ENCODE data around the gene SLC28A3.

The SLC28A3 gene

DNA sequence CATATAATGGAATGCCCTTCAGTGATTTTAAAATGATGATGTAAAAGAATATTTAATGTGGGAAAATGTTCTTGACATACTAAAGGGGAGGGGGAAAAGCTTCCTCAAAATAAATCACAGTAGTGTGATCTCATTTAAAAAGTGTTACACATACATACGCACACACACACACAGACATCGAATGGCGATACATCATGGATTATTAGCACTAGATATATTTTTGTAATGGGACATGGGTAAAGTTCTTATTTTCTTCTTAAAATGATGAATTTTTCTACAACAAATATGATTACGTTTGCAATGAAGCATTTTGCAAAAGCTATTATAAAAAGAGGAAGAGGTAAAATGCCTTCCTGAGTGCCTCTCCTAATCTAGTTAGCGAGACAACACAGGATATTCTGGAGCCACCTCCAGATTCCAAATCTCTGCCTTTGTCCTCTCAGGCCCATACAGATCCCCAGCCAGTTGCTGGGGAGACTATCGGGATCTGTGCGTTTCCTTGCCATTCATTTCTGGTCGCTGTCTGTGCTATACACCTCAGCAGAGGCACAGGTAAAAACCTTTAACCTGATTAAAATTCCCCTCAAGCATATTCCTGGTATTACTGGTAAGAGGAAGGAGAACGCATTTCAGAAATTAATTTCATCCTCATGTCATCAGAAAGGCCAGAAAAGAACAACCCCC, 69.6 kb downstream of the SLC28A3 start:
- Histone ChIP-seq H3K36me3 (ENCODE audit: control insufficient read depth in 1 of 2, insufficient read depth in 2 of 2, low read length in 2 of 2) (no peaks in the 10 kb centered on the region), H3K27me3 (ENCODE audit: low read depth, low read length) (no peaks in the 10 kb centered on the region), H3K4me3 (ENCODE audit: low read depth in 1 of 2, low read length in 2 of 2) (peak overlapping the region; percentile 43 to 44), H3K4me1 (ENCODE audit: control insufficient read depth in 1 of 2, insufficient read depth in 2 of 2, low read length in 2 of 2) (peaks cover 0 to 8% of the 10 kb centered on the region in 2 donors), H3K27ac (ENCODE audit: low read length) (no peak overlapping the region), H3K9me3 (ENCODE audit: control insufficient read depth in 1 of 2, low read length in 2 of 2) (no peaks in the 10 kb centered on the region)

DNA sequence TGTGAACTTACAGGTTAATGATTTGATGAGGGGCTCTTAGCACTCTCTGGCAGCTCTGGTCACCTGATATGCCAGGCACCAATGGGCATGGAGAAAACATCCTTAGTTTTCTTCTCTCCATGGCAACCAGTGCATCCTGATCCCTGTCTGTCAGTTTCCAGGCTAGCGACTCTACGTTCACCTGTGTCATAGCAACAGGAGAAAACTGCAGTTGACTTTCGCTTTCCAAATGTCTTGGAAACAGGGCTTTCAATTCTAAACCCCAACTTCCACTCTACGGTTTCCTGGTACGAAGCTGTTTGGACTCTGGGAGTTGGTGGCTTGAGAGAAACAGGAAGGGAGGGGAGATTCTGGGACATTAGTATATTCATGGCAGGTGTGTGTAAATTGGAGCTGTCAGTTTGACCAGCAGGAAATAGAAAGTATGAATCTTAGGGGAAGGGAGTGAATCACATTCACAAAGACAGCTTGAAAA, 74.4 kb downstream of the SLC28A3 start:
- H3K9me3 ChIP-seq (ENCODE audit: control insufficient read depth in 1 of 2, low read length in 2 of 2), result no peaks in the 10 kb centered on the region
- H3K4me1 ChIP-seq (ENCODE audit: control insufficient read depth in 1 of 2, insufficient read depth in 2 of 2, low read length in 2 of 2), result peaks cover 0 to under 1% of the 10 kb centered on the region in 2 donors
- no peak overlapping the region for H3K4me3 ChIP-seq (ENCODE audit: low read depth in 1 of 2, low read length in 2 of 2)
- no peaks in the 10 kb centered on the region for H3K36me3 ChIP-seq (ENCODE audit: control insufficient read depth in 1 of 2, insufficient read depth in 2 of 2, low read length in 2 of 2)
- H3K27ac ChIP-seq (ENCODE audit: low read length), result no peak overlapping the region
- no peaks in the 10 kb centered on the region for H3K27me3 ChIP-seq (ENCODE audit: low read depth, low read length)

DNA sequence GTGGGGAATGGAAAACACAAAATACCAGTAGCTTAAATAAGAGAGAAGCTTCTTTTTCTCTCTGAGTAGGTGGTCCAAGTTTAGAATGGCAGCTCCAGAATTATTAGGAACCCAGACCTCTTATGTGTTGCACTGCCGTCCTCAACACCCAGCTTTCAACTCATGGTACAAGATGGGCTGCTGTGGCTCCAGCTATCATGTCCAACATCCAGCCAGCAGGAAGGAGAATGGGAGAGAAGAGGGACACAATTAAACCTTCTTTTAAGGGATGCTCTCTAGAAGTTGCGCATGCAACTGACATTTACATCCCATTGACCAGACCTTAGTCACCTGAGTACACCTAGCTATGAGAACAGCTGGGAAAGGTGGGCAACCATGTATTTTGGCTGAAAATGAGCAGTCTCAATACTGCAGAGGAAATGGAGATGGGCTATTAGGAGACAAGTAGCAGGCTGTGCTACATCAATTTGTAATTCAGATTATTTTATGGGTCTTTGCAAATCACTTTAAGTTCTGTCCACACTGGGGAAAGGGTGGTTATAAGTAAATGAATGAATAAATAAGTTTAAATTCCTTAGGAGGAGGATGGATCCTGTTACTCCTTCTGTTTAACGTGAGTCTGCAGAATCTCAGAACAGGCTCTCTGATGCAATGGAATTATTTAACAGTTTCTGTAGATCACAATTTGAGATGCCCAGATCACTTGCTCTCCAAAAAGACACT, 76.1 kb downstream of the SLC28A3 start:
- Histone ChIP-seq H3K27ac (ENCODE audit: low read length) (no peak overlapping the region), H3K36me3 (ENCODE audit: control insufficient read depth in 1 of 2, insufficient read depth in 2 of 2, low read length in 2 of 2) (no peaks in the 10 kb centered on the region), H3K27me3 (ENCODE audit: low read depth, low read length) (no peaks in the 10 kb centered on the region), H3K4me3 (ENCODE audit: low read depth in 1 of 2, low read length in 2 of 2) (no peak overlapping the region), H3K4me1 (ENCODE audit: control insufficient read depth in 1 of 2, insufficient read depth in 2 of 2, low read length in 2 of 2) (no peaks in the 10 kb centered on the region), H3K9me3 (ENCODE audit: control insufficient read depth in 1 of 2, low read length in 2 of 2) (no peaks in the 10 kb centered on the region)

DNA sequence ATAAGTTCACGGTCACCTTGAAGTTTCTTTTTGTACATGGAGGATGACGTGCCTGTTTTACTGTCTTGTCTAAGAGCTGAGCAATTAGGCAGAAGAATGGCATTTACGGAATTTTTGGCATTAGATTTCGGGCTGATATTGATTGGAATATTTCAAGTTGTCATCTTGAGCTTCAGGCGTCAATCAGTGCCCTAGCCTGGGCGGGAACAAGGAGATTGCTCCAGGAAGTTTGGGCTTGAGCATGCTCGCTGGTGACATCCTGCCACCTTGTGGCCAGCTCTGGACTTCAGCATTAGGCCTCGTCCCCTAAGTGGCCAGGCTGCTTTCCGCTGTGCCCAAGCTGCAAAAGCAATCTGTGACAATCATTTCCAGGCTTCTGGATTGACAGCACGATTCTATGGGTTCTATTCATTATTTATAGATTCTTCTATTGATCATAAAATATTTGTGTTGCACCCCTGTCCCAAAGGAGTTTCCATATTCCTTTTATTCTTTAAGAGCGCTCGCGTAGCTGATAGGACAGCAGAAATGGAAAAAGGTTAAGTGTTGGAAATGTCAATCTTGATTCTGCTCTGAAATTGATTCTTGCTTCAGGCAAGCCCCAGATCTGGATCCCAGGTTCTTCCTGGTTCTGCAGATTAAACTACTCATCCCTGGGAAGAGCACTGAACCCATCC, 79.3 kb downstream of the SLC28A3 start:
- H3K4me3 ChIP-seq (ENCODE audit: low read depth in 1 of 2, low read length in 2 of 2), result peak overlapping the region; percentile 47 to 56
- H3K27me3 ChIP-seq (ENCODE audit: low read depth, low read length), result no peaks in the 10 kb centered on the region
- H3K27ac ChIP-seq (ENCODE audit: low read length), result no peak overlapping the region
- H3K4me1 ChIP-seq (ENCODE audit: control insufficient read depth in 1 of 2, insufficient read depth in 2 of 2, low read length in 2 of 2), result no peaks in the 10 kb centered on the region
- no peaks in the 10 kb centered on the region for H3K9me3 ChIP-seq (ENCODE audit: control insufficient read depth in 1 of 2, low read length in 2 of 2)
- H3K36me3 ChIP-seq (ENCODE audit: control insufficient read depth in 1 of 2, insufficient read depth in 2 of 2, low read length in 2 of 2), result no peaks in the 10 kb centered on the region

DNA sequence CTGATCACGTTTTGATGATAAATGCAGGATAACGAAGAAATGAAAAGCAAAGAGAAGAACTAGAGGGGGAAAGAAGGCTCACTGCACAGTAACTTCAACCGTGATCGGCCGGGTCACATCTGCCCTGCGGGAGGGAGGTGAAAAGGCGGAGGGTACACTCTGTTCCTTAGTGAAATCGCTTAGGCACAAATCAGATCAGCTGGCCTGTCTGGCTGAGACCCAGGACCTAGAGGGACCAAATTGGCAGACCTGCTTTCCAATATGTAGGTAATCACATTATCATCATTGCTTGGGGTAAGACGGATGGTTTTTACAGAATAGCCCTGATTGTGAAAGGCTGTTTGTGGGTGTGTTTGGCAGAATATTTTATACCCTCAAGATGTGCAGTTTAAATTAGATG, 82.2 kb downstream of the SLC28A3 start:
- Histone ChIP-seq H3K27ac (ENCODE audit: low read length) (no peak overlapping the region), H3K9me3 (ENCODE audit: control insufficient read depth in 1 of 2, low read length in 2 of 2) (no peaks in the 10 kb centered on the region), H3K4me1 (ENCODE audit: control insufficient read depth in 1 of 2, insufficient read depth in 2 of 2, low read length in 2 of 2) (no peaks in the 10 kb centered on the region), H3K4me3 (ENCODE audit: low read depth in 1 of 2, low read length in 2 of 2) (no peak overlapping the region), H3K36me3 (ENCODE audit: control insufficient read depth in 1 of 2, insufficient read depth in 2 of 2, low read length in 2 of 2) (no peaks in the 10 kb centered on the region), H3K27me3 (ENCODE audit: low read depth, low read length) (no peaks in the 10 kb centered on the region)

DNA sequence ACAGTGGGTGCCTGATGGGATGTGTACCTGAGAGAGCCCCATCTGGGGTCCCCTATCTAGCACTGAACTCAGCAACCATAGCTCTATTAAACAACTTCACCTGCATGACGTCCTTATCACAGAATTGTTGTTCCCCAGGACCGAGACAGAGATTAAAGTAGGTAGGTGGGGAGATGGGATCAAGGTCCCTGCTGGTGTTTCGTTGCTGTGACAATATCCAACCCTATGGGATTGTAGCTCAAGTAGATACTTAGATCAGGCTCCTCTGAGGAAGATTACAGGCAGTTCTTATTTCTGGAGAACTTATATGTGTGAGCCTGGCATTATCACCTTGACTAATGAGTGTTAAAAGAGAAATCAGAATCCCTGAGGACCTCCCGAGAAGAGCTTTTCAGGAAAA, 84.9 kb downstream of the SLC28A3 start:
- Histone ChIP-seq H3K27me3 (ENCODE audit: low read depth, low read length) (no peaks in the 10 kb centered on the region), H3K9me3 (ENCODE audit: control insufficient read depth in 1 of 2, low read length in 2 of 2) (no peaks in the 10 kb centered on the region), H3K36me3 (ENCODE audit: control insufficient read depth in 1 of 2, insufficient read depth in 2 of 2, low read length in 2 of 2) (no peaks in the 10 kb centered on the region), H3K4me1 (ENCODE audit: control insufficient read depth in 1 of 2, insufficient read depth in 2 of 2, low read length in 2 of 2) (no peaks in the 10 kb centered on the region), H3K27ac (ENCODE audit: low read length) (no peak overlapping the region), H3K4me3 (ENCODE audit: low read depth in 1 of 2, low read length in 2 of 2) (no peak overlapping the region)

DNA sequence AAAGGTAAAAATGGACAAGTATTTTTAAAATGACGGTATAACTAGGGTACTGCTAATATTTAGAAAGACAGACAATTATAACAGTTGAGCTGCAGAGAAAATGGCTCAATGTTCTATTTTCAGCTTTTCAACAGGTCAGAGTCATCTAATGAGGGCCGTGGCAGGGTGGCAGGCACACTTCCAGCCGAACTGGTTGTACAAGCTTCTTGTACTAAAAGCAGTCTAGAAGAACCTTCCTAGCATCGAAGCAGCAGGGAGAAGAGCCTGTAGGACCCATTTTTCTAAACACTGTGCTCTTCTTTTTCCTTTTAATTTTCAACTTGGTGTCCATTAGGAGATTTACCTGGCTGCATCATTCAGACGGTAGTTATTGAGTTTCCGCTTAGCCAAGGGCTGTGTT, 85.6 kb downstream of the SLC28A3 start:
- Histone ChIP-seq H3K27ac (ENCODE audit: low read length) (no peak overlapping the region), H3K4me3 (ENCODE audit: low read depth in 1 of 2, low read length in 2 of 2) (no peak overlapping the region), H3K36me3 (ENCODE audit: control insufficient read depth in 1 of 2, insufficient read depth in 2 of 2, low read length in 2 of 2) (no peaks in the 10 kb centered on the region), H3K27me3 (ENCODE audit: low read depth, low read length) (no peaks in the 10 kb centered on the region), H3K9me3 (ENCODE audit: control insufficient read depth in 1 of 2, low read length in 2 of 2) (no peaks in the 10 kb centered on the region), H3K4me1 (ENCODE audit: control insufficient read depth in 1 of 2, insufficient read depth in 2 of 2, low read length in 2 of 2) (no peaks in the 10 kb centered on the region)

DNA sequence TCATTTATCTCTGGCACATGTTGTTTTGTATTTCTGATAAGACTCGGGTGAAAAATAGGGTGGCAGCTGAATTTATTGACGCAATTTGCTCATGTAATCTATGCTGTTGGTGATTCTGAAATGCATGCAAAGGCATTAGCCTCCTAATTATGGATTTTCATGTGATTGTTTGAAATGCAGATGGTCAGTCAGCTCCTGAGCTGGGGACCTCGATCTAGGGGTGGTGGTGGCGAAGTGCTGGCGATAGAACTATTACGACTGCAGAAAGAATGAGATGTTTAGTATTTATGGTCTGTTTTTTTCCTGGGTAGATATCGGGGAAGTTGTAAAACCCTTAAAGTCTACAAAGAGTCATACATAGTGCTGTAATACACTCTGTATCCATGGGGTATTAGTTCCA, 88.6 kb downstream of the SLC28A3 start:
- H3K27ac ChIP-seq (ENCODE audit: low read length), result no peak overlapping the region
- no peaks in the 10 kb centered on the region for H3K36me3 ChIP-seq (ENCODE audit: control insufficient read depth in 1 of 2, insufficient read depth in 2 of 2, low read length in 2 of 2)
- H3K27me3 ChIP-seq (ENCODE audit: low read depth, low read length), result no peaks in the 10 kb centered on the region
- H3K4me1 ChIP-seq (ENCODE audit: control insufficient read depth in 1 of 2, insufficient read depth in 2 of 2, low read length in 2 of 2), result no peaks in the 10 kb centered on the region
- no peaks in the 10 kb centered on the region for H3K9me3 ChIP-seq (ENCODE audit: control insufficient read depth in 1 of 2, low read length in 2 of 2)
- no peak overlapping the region for H3K4me3 ChIP-seq (ENCODE audit: low read depth in 1 of 2, low read length in 2 of 2)

DNA sequence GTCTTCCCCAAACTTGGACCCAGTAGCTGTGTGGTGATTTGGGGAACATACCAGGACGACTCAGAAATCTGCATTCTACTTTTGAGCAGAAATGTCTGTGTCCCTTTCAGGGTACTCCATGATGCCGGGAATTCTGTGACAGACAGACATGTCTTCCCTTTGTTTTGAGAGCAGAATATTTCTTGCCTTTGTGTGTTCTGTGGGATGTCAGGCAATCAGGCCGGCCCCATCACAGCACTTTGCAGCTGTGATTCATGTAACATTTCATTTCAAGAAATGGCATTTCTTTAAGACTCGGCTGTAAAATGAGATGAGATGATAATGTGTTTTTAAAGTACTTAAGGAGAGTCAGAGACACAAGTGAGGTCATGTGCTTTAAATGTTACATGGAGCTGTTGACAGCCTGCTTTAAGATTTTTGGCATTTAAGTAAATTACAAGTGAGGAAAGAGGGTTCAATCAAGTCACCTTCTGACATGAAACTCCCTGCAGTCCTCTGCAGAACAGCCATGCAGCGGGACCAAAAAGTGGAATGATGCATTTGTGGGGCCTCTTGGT, 98.7 kb downstream of the SLC28A3 start:
- Histone ChIP-seq H3K4me3 (ENCODE audit: low read depth in 1 of 2, low read length in 2 of 2) (no peak overlapping the region), H3K36me3 (ENCODE audit: control insufficient read depth in 1 of 2, insufficient read depth in 2 of 2, low read length in 2 of 2) (no peaks in the 10 kb centered on the region), H3K9me3 (ENCODE audit: control insufficient read depth in 1 of 2, low read length in 2 of 2) (no peaks in the 10 kb centered on the region), H3K4me1 (ENCODE audit: control insufficient read depth in 1 of 2, insufficient read depth in 2 of 2, low read length in 2 of 2) (no peaks in the 10 kb centered on the region), H3K27me3 (ENCODE audit: low read depth, low read length) (no peaks in the 10 kb centered on the region), H3K27ac (ENCODE audit: low read length) (no peak overlapping the region)

DNA sequence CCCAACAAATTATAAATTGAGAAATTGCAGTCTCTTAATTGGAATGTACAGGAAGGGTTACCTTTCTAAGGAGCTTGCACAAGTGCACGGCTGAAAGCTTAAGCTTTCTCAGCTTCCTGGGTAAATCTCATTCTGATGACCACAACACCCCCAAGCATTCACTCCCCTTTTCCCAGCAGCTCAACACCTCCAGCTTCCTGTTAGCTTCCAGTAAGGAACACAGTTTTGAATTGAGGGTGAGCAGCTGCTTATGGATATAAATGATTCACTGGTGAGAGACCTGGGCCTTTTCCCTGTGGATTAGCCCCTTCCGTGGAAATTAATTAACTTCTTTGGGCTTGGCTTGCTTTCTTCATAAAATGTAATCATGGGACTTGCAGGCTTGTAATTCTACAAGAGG, 101.2 kb downstream of the SLC28A3 start:
- Histone ChIP-seq H3K4me3 (ENCODE audit: low read depth in 1 of 2, low read length in 2 of 2) (no peak overlapping the region), H3K27me3 (ENCODE audit: low read depth, low read length) (no peaks in the 10 kb centered on the region), H3K9me3 (ENCODE audit: control insufficient read depth in 1 of 2, low read length in 2 of 2) (no peaks in the 10 kb centered on the region), H3K4me1 (ENCODE audit: control insufficient read depth in 1 of 2, insufficient read depth in 2 of 2, low read length in 2 of 2) (no peaks in the 10 kb centered on the region), H3K36me3 (ENCODE audit: control insufficient read depth in 1 of 2, insufficient read depth in 2 of 2, low read length in 2 of 2) (no peaks in the 10 kb centered on the region), H3K27ac (ENCODE audit: low read length) (no peak overlapping the region)

DNA sequence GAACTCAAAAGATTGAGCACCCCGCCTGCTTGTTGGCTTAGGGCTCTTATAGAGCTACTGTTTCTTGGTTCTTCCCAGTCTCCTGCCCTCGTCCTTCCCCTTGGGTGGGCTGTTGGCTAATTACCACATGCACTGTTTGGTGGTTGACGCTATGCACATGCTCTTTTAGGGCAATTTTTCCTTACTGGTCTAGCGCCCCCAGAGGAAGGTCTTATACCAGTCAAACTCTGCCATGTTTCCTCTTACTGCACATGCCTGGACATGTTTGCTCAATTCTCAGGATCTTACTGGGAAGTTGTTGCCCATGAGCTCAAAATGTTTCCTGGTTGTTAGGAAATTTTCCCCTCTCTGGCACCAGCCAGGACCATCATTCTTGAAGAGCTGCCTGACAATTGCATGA, 101.9 kb downstream of the SLC28A3 start:
- Histone ChIP-seq H3K4me1 (ENCODE audit: control insufficient read depth in 1 of 2, insufficient read depth in 2 of 2, low read length in 2 of 2) (no peaks in the 10 kb centered on the region), H3K36me3 (ENCODE audit: control insufficient read depth in 1 of 2, insufficient read depth in 2 of 2, low read length in 2 of 2) (no peaks in the 10 kb centered on the region), H3K4me3 (ENCODE audit: low read depth in 1 of 2, low read length in 2 of 2) (no peak overlapping the region), H3K27me3 (ENCODE audit: low read depth, low read length) (no peaks in the 10 kb centered on the region), H3K9me3 (ENCODE audit: control insufficient read depth in 1 of 2, low read length in 2 of 2) (no peaks in the 10 kb centered on the region), H3K27ac (ENCODE audit: low read length) (no peak overlapping the region)
